ENCODE results near the gene DCTPP1. TPM values are rescaled to one million over a fixed set of nuclear protein-coding genes. Genes with fewer than 3 reads are reported as not detected.

Gene DCTPP1
- total and polyA plus RNA-seq, 2 of the 13 experiments (the other 11 are each of a cell fraction or from before 2014, with no cell fraction given), result 54.8 to 74.4 TPM

- FAIRE-seq (no peak), DNase-seq (ENCODE audit: low spot score) (no peak), ATAC-seq (peak; percentile 38)
- Histone ChIP-seq H3K4me2 (ENCODE audit: low read depth, low read length) (peak within 1 kb of the TSS; percentile 58), H3K27me3 (ENCODE audit: control insufficient read depth in 1 of 2, insufficient read depth in 2 of 2, low read length in 2 of 2) (peaks cover 3 to 18% of the 10 kb centered on the region in 2 experiments; a peak in 3 of 5 replicates), H3K27ac (ENCODE audit: extremely low read length, insufficient read depth, low read length) (no peak within 1 kb of the TSS), H3K9me3 (ENCODE audit: low read length) (no peaks in the 10 kb centered on the region), H3K79me2 (ENCODE audit: insufficient read depth, low read length) (no peaks in the 10 kb centered on the region), H3K9ac (ENCODE audit: insufficient read depth, low read depth, low read length) (peak within 1 kb of the TSS; percentile 12; the same call in 1 of the 2 replicates), H3K4me1 (ENCODE audit: insufficient read depth, low read length) (peaks cover 50% of the 10 kb centered on the region), H2AFZ (ENCODE audit: low read length) (peak within 1 kb of the TSS; percentile 5), H4K20me1 (ENCODE audit: insufficient read depth, low read length) (no peaks in the 10 kb centered on the region), H3K4me3 (replicated peaks in 1 of 3; ENCODE audit: insufficient read depth in 1 of 3, low read depth in 2 of 3, low read length in 3 of 3) (peak within 1 kb of the TSS in 1 of 3 experiments; percentile 24; a peak in 1 of 6 replicates), H3K36me3 (replicated peaks in 1 of 2; ENCODE audit: control insufficient read depth in 1 of 2, insufficient read depth in 2 of 2, low read length in 2 of 2) (no peaks in the 10 kb centered on the region)
- intact Hi-C loops (cut with micrococcal nuclease; ENCODE audit: unreplicated experiment) (no loop called here), in situ Hi-C loops (cut with HindIII; ENCODE audit: extremely low pct_ligation_motif_present, low pct_unique_long_range_greater_than_20kb) (no loop called here)
- no TSS peak for BruUV-seq (replicated peaks)
- WGBS (ENCODE audit: low lambda C conversion rate), result 8% methylated on average over 8 of the region's 8 CpGs
- CTCF ChIA-PET (ENCODE audit: low intra/inter-chr PET ratio, low total read pairs), result no interaction called here
- POLR2A ChIA-PET, result interaction anchor here (1.3 kb wide), 1 partner anchor 27 kb away, joined by 5 read pairs; the partner anchor contains the start of gene SEPHS2
- TF ChIP-seq ATF1 (CRISPR knock-in tag; IDR thresholded peaks at IDR 0.05) (0 out of 2 replicates have a peak, but pooled peaks have one; percentile 23), ARID5B (CRISPR knock-in tag; IDR thresholded peaks at IDR 0.05) (0 out of 2 replicates have a peak, but pooled peaks have one; percentile 31), SMAD9 (CRISPR knock-in tag; IDR thresholded peaks at IDR 0.05) (no peak), KDM3A (CRISPR knock-in tag; IDR thresholded peaks at IDR 0.05; ENCODE audit: low read depth) (no peak), PBX2 (CRISPR knock-in tag; IDR thresholded peaks at IDR 0.05) (no peak), ZNF225 (CRISPR knock-in tag; IDR thresholded peaks at IDR 0.05) (no peak), ZNF784 (CRISPR knock-in tag; IDR thresholded peaks at IDR 0.05; ENCODE audit: borderline replicate concordance) (no peak), ZBTB38 (CRISPR knock-in tag; IDR thresholded peaks at IDR 0.05) (no peak), ZNF432 (CRISPR knock-in tag; IDR thresholded peaks at IDR 0.05; ENCODE audit: borderline replicate concordance) (no peak), ZNF615 (CRISPR knock-in tag; IDR thresholded peaks at IDR 0.05; ENCODE audit: borderline replicate concordance) (no peak), RFX5 (IDR thresholded peaks at IDR 0.05; ENCODE audit: low read depth, low read length) (no peak), DNMT1 (CRISPR knock-in tag; IDR thresholded peaks at IDR 0.05) (no peak), IKZF4 (CRISPR knock-in tag; IDR thresholded peaks at IDR 0.05; ENCODE audit: borderline replicate concordance, low read depth, not compliant biosample characterization) (no peak), ZBTB33 (CRISPR knock-in tag; IDR thresholded peaks at IDR 0.05) (0 out of 2 replicates have a peak, but pooled peaks have one; percentile 5), ZNF564 (CRISPR knock-in tag; IDR thresholded peaks at IDR 0.05) (0 out of 2 replicates have a peak, but pooled peaks have one; percentile 61), GLI4 (CRISPR knock-in tag; IDR thresholded peaks at IDR 0.05; ENCODE audit: borderline replicate concordance) (no peak), POGZ (CRISPR knock-in tag; IDR thresholded peaks at IDR 0.05) (no peak)
These were observed 42.6 kb upstream of the DCTPP1 start, which contains the start of gene ITGAL for GRCh38 chr16:30472328-30472942. TSS of gene ITGAL (plus strand) at chr16:30472742. CDS start at chr16:30472838, 96 bp downstream.

Measured in HepG2 (cell line).